Measurements from ENCODE around the gene STPG1. TPM values are rescaled to one million over a fixed set of nuclear protein-coding genes. Genes with fewer than 3 reads are reported as not detected.

STPG1 gene
- total and polyA plus RNA-seq, 9 of the 15 experiments (the other 6 are each of a cell fraction or from before 2014, with no cell fraction given) = 5.0 to 11.9 (median 8.3) TPM

GRCh38 chr1:24415334-24415909, 1.8 kb upstream of the STPG1 start, which contains the start of gene NIPAL3 (continued):
- TF ChIP-seq, protein P1, sequence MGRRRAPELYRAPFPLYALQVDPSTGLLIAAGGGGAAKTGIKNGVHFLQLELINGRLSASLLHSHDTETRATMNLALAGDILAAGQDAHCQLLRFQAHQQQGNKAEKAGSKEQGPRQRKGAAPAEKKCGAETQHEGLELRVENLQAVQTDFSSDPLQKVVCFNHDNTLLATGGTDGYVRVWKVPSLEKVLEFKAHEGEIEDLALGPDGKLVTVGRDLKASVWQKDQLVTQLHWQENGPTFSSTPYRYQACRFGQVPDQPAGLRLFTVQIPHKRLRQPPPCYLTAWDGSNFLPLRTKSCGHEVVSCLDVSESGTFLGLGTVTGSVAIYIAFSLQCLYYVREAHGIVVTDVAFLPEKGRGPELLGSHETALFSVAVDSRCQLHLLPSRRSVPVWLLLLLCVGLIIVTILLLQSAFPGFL (CRISPR knock-in tag; IDR thresholded peaks at IDR 0.05) = no peak
- no peak for TF ChIP-seq KAT8 (IDR thresholded peaks at IDR 0.05; ENCODE audit: low read depth)
- TF ChIP-seq CEBPG (CRISPR knock-in tag; IDR thresholded peaks at IDR 0.05) = no peak
- TF ChIP-seq CEBPG (tag; conservative IDR thresholded peaks at IDR 0.05 in 1 of 2, IDR thresholded peaks at IDR 0.05 in 1 of 2) = no peak
- TF ChIP-seq TEAD2 (tag; IDR thresholded peaks at IDR 0.05) = no peak
- no peak for TF ChIP-seq NFATC3 (IDR thresholded peaks at IDR 0.05)
- peak in 2 of 3 experiments; percentile 49 to 54 for TF ChIP-seq YY1 (IDR thresholded peaks at IDR 0.05; ENCODE audit: borderline replicate concordance in 1 of 3, control insufficient read depth in 1 of 3, extremely low read depth in 1 of 3, insufficient read depth in 3 of 3, insufficient read length in 1 of 3, insufficient replicate concordance in 2 of 3, low read depth in 1 of 3, low read length in 2 of 3)
- TF ChIP-seq KHSRP (IDR thresholded peaks at IDR 0.05) = no peak
- TF ChIP-seq SRSF9 (IDR thresholded peaks at IDR 0.05; ENCODE audit: borderline replicate concordance, low read depth, low read length) = no peak
- TF ChIP-seq CBX3 (IDR thresholded peaks at IDR 0.05; ENCODE audit: borderline replicate concordance in 1 of 2, low read length in 2 of 2) = no peak; a peak in 1 of 3 replicates
- no peak for TF ChIP-seq RBM14 (IDR thresholded peaks at IDR 0.05; ENCODE audit: borderline replicate concordance, insufficient read depth, low read depth, low read length)
- TF ChIP-seq ZNF121 (CRISPR knock-in tag; conservative IDR thresholded peaks at IDR 0.05) = no peak
- no peak for TF ChIP-seq ZNF232 (CRISPR knock-in tag; IDR thresholded peaks at IDR 0.05)
- peak; percentile 33; the same call in 1 of the 2 replicates for TF ChIP-seq SP1 (CRISPR knock-in tag; IDR thresholded peaks at IDR 0.05)
- TF ChIP-seq HNRNPH1 (optimal IDR thresholded peaks at IDR 0.05; ENCODE audit: low read depth, low read length) = no peak
- TF ChIP-seq NRF1 (conservative IDR thresholded peaks at IDR 0.05 in 1 of 2, IDR thresholded peaks at IDR 0.05 in 1 of 2) = peak; percentile 77 to 81
- no peak for TF ChIP-seq ZNF586 (CRISPR knock-in tag; conservative IDR thresholded peaks at IDR 0.05)
- no peak for TF ChIP-seq RFX5 (IDR thresholded peaks at IDR 0.05; ENCODE audit: low read depth, low read length)
- no peak for TF ChIP-seq ZNF79 (CRISPR knock-in tag; IDR thresholded peaks at IDR 0.05; ENCODE audit: low read depth)
- no peak for TF ChIP-seq CGGBP1 (CRISPR knock-in tag; IDR thresholded peaks at IDR 0.05)
- TF ChIP-seq RBM17 (IDR thresholded peaks at IDR 0.05; ENCODE audit: borderline replicate concordance, low read depth, low read length) = no peak
- TF ChIP-seq, protein P2, sequence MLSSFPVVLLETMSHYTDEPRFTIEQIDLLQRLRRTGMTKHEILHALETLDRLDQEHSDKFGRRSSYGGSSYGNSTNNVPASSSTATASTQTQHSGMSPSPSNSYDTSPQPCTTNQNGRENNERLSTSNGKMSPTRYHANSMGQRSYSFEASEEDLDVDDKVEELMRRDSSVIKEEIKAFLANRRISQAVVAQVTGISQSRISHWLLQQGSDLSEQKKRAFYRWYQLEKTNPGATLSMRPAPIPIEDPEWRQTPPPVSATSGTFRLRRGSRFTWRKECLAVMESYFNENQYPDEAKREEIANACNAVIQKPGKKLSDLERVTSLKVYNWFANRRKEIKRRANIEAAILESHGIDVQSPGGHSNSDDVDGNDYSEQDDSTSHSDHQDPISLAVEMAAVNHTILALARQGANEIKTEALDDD (IDR thresholded peaks at IDR 0.05) = no peak
- TF ChIP-seq MAFK (IDR thresholded peaks at IDR 0.05; ENCODE audit: low read length) = peak; percentile 8; the same call in 1 of the 2 replicates
- TF ChIP-seq MYNN (IDR thresholded peaks at IDR 0.05) = 0 out of 2 replicates have a peak, but pooled peaks have one; percentile 48
- TF ChIP-seq MYNN (CRISPR knock-in tag; IDR thresholded peaks at IDR 0.05) = no peak
- TF ChIP-seq CAMTA2 (CRISPR knock-in tag; conservative IDR thresholded peaks at IDR 0.05) = no peak
- TF ChIP-seq POLR2AphosphoS5 (IDR thresholded peaks at IDR 0.05; ENCODE audit: control insufficient read depth, insufficient read depth, low read depth, low read length) = peak; percentile 38; the same call in 1 of the 2 replicates
- TF ChIP-seq ZNF174 (CRISPR knock-in tag; IDR thresholded peaks at IDR 0.05) = no peak
- TF ChIP-seq RBM15 (IDR thresholded peaks at IDR 0.05; ENCODE audit: insufficient read depth, low read length) = no peak
